Measurements from ENCODE around the gene CRYBG3. TPM values are rescaled to one million over a fixed set of nuclear protein-coding genes. Genes with fewer than 3 reads are reported as not detected.
"Not testable (repeated sequence)": the region's sequence is repeated elsewhere in the genome, so short reads cannot be mapped to it uniquely, and the experiment has no call there.

CRYBG3 gene
- total RNA-seq, 1 donor from 2014 or later: 22.6 TPM

GRCh38 chr3:97827741-97828471, 6.1 kb downstream of the CRYBG3 start:
- H3K4me3 ChIP-seq: no peak overlapping the region
- TF ChIP-seq POLR2A (IDR thresholded peaks at IDR 0.05) (no peak), POLR2AphosphoS5 (IDR thresholded peaks at IDR 0.05; ENCODE audit: insufficient read depth in 1 of 2, low read depth in 1 of 2) (no peak)
- TF ChIP-seq, protein P1, sequence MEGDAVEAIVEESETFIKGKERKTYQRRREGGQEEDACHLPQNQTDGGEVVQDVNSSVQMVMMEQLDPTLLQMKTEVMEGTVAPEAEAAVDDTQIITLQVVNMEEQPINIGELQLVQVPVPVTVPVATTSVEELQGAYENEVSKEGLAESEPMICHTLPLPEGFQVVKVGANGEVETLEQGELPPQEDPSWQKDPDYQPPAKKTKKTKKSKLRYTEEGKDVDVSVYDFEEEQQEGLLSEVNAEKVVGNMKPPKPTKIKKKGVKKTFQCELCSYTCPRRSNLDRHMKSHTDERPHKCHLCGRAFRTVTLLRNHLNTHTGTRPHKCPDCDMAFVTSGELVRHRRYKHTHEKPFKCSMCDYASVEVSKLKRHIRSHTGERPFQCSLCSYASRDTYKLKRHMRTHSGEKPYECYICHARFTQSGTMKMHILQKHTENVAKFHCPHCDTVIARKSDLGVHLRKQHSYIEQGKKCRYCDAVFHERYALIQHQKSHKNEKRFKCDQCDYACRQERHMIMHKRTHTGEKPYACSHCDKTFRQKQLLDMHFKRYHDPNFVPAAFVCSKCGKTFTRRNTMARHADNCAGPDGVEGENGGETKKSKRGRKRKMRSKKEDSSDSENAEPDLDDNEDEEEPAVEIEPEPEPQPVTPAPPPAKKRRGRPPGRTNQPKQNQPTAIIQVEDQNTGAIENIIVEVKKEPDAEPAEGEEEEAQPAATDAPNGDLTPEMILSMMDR (IDR thresholded peaks at IDR 0.05): no peak
- H3K4me1 ChIP-seq: peaks cover 59% of the 10 kb centered on the region

DNA sequence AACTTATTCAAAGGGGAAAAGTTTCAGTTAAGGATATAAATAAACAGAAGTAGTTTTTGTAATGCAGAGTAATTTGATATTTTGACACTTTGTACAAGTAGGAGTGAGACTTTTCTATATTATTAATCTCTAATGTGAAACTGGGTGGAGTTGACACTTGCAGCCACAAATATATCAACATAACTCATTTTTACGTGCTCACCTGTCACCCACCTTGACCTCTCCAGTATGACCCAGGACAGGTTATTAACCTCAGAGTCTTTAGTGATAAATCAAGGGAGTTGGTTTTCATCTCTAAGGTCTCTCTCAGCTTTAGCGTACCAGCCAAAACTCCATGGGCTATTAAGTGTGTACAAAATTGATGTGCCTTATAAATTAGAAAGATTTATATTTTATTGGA, 7.4 kb downstream of the CRYBG3 start:
- intact Hi-C loops (cut with DNase I): no loop called here
- H3K9me3 ChIP-seq: no peaks in the 10 kb centered on the region
- no peak for DNase-seq (ENCODE audit: extremely low spot score in 2 of 2)

More at GRCh38 chr3:97827741-97828471, 6.1 kb downstream of the CRYBG3 start:
- DNase-seq (ENCODE audit: extremely low spot score in 2 of 2): no peak
- H3K36me3 ChIP-seq: no peaks in the 10 kb centered on the region
- no peak overlapping the region for H3K27ac ChIP-seq
- intact Hi-C loops (cut with DNase I): no loop called here
- H3K27me3 ChIP-seq: no peaks in the 10 kb centered on the region
- no peaks in the 10 kb centered on the region for H3K9me3 ChIP-seq

GRCh38 chr3:97830638-97831037, 8.8 kb downstream of the CRYBG3 start:
- intact Hi-C loops (cut with DNase I): no loop called here
- no peak overlapping the region for H3K4me3 ChIP-seq
- TF ChIP-seq, protein P1 (IDR thresholded peaks at IDR 0.05): no peak
- TF ChIP-seq POLR2A (IDR thresholded peaks at IDR 0.05): no peak
- TF ChIP-seq POLR2AphosphoS5 (IDR thresholded peaks at IDR 0.05; ENCODE audit: insufficient read depth in 1 of 2, low read depth in 1 of 2): no peak
- no peak for DNase-seq (ENCODE audit: extremely low spot score in 2 of 2)
- no peaks in the 10 kb centered on the region for H3K27me3 ChIP-seq
- H3K4me1 ChIP-seq: peaks cover 40% of the 10 kb centered on the region
- H3K9me3 ChIP-seq: no peaks in the 10 kb centered on the region
- H3K27ac ChIP-seq: no peak overlapping the region
- H3K36me3 ChIP-seq: no peaks in the 10 kb centered on the region

More for the DNA sequence above, 7.4 kb downstream of the CRYBG3 start:
- Histone ChIP-seq H3K4me1 (peaks cover 54% of the 10 kb centered on the region), H3K36me3 (no peaks in the 10 kb centered on the region), H3K27ac (no peak overlapping the region), H3K4me3 (no peak overlapping the region), H3K27me3 (no peaks in the 10 kb centered on the region)
- no peak for TF ChIP-seq POLR2AphosphoS5 (IDR thresholded peaks at IDR 0.05; ENCODE audit: insufficient read depth in 1 of 2, low read depth in 1 of 2)
- no peak for TF ChIP-seq POLR2A (IDR thresholded peaks at IDR 0.05)
- TF ChIP-seq, protein P1 (IDR thresholded peaks at IDR 0.05): no peak

- Histone ChIP-seq H3K36me3 (no peaks in the 10 kb centered on the region), H3K27me3 (no peaks in the 10 kb centered on the region), H3K9me3 (no peaks in the 10 kb centered on the region), H3K4me3 (no peak overlapping the region), H3K4me1 (peaks cover 35% of the 10 kb centered on the region), H3K27ac (no peak overlapping the region)
- intact Hi-C loops (cut with DNase I): no loop called here
- TF ChIP-seq POLR2AphosphoS5 (IDR thresholded peaks at IDR 0.05; ENCODE audit: insufficient read depth in 1 of 2, low read depth in 1 of 2) (no peak), POLR2A (IDR thresholded peaks at IDR 0.05) (no peak)
- TF ChIP-seq, protein P1 (IDR thresholded peaks at IDR 0.05): no peak
- DNase-seq (ENCODE audit: extremely low spot score in 2 of 2): no peak
These were observed 9.3 kb downstream of the CRYBG3 start for GRCh38 chr3:97831140-97831539.

DNA sequence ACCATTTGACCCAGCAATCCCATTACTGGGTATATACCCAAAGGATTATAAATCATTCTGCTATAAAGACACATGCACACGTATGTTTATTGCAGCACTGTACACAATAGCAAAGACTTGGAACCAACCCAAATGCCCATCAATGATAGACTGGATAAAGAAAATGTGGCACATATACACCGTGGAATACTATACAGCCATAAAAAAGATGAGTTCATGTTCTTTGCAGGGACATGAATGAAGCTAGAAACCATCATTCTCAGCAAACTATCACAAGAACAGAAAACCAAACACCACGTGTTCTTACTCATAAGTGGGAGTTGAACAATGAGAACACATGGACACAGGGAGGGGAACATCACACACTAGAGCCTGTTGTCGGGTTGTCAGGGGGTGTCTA, 11.4 kb downstream of the CRYBG3 start:
- peaks cover 23% of the 10 kb centered on the region for H3K4me1 ChIP-seq
- H3K27ac ChIP-seq; H3K36me3 ChIP-seq; H3K27me3 ChIP-seq; DNase-seq (ENCODE audit: extremely low spot score in 2 of 2); H3K4me3 ChIP-seq; H3K9me3 ChIP-seq; intact Hi-C loops (cut with DNase I): not testable (repeated sequence)

Measured in vagina (tissue), 2 donors.